OCI-LY1 (cell line): Measurements from ENCODE around the gene SNX18.

Experiments used
- EZH2 ChIP-seq: fragments of 200-600 bp; sonication (generic), shearing (Covaris generic); IDR thresholded peaks from 2 replicates; pipeline ENCODE4 v1.8.0; 2017; ENCODE audit warnings: borderline replicate concordance, mixed run types, mild to moderate bottlenecking, antibody characterized with exemption, low read length, moderate library complexity, mixed read lengths
- TF ChIP-seq, protein P1 (sequence below): fragments of 200-600 bp; sonication (generic), shearing (Covaris generic); IDR thresholded peaks from 2 replicates; pipeline ENCODE4 v1.5.1; 2017; ENCODE audit warnings: mild to moderate bottlenecking, antibody characterized with exemption, low read length, moderate library complexity, mixed read lengths

DNA sequence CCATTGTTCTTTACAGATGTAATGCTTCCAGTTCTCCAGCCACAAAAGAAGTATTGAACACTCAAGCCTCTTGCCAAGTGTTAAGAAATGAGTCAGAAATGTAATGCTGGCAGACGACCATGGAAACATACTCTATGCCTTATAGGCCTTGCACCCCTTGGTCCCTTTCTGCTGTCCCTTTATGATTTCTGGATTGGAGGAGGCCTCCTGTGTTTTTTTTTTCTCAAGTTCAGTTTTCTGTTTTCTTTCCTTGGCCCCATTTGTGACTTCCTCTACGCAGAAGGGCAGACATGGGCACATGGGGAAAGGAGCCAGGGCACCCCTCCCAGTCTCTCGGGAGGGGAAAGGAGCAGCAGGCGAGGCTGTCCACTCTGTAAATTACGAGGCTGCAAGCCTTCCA is 53.4 kb downstream of the SNX18 start:
- TF ChIP-seq, protein P1, sequence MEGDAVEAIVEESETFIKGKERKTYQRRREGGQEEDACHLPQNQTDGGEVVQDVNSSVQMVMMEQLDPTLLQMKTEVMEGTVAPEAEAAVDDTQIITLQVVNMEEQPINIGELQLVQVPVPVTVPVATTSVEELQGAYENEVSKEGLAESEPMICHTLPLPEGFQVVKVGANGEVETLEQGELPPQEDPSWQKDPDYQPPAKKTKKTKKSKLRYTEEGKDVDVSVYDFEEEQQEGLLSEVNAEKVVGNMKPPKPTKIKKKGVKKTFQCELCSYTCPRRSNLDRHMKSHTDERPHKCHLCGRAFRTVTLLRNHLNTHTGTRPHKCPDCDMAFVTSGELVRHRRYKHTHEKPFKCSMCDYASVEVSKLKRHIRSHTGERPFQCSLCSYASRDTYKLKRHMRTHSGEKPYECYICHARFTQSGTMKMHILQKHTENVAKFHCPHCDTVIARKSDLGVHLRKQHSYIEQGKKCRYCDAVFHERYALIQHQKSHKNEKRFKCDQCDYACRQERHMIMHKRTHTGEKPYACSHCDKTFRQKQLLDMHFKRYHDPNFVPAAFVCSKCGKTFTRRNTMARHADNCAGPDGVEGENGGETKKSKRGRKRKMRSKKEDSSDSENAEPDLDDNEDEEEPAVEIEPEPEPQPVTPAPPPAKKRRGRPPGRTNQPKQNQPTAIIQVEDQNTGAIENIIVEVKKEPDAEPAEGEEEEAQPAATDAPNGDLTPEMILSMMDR = no peak
- TF ChIP-seq EZH2 = no peak
